Neuronal stem cell (in vitro differentiated cells): ENCODE results near the gene CEP70. TPM values are rescaled to one million over a fixed set of nuclear protein-coding genes. Genes with fewer than 3 reads are reported as not detected.

Experiments
- DNase-seq: peaks from one replicate; pipeline ENCODE4 v3.0.0-alpha.2; 2013; ENCODE audit warnings: low spot score
- H2AFZ ChIP-seq: one replicate; pipeline ENCODE4 v1.6.1; 2013; ENCODE audit warnings: mild to moderate bottlenecking, low read length, inconsistent platforms
- H2AK5ac ChIP-seq: 2 replicates; pipeline ENCODE4 v1.6.1; 2013; ENCODE audit warnings: low read depth, mild to moderate bottlenecking, inconsistent platforms, low read length, moderate library complexity, mixed read lengths
- H2BK120ac ChIP-seq: 2 replicates; pipeline ENCODE4 v1.6.1; 2013; ENCODE audit warnings: low read depth, mild to moderate bottlenecking, inconsistent platforms, low read length, moderate library complexity, mixed read lengths
- H2BK12ac ChIP-seq: one replicate; pipeline ENCODE4 v1.6.1; 2013; ENCODE audit warnings: low read length, inconsistent platforms
- H2BK15ac ChIP-seq: 2 replicates; pipeline ENCODE4 v1.6.1; 2013; ENCODE audit warnings: mild to moderate bottlenecking, low read length, inconsistent platforms, mixed read lengths
- H2BK5ac ChIP-seq: one replicate; pipeline ENCODE4 v1.6.1; 2013; ENCODE audit warnings: inconsistent platforms, mild to moderate bottlenecking, low read length, moderate library complexity
- H3K14ac ChIP-seq: one replicate; pipeline ENCODE4 v1.6.1; 2013; ENCODE audit warnings: low read length, inconsistent platforms
- H3K18ac ChIP-seq: 2 replicates; pipeline ENCODE4 v1.6.1; 2013; ENCODE audit warnings: low read length, inconsistent platforms
- H3K23ac ChIP-seq: 2 replicates; pipeline ENCODE4 v1.6.1; 2013; ENCODE audit warnings: low read depth, mild to moderate bottlenecking, mixed read lengths, low read length, inconsistent platforms; ENCODE audit not compliant: poor library complexity
- H3K27ac ChIP-seq: replicated peaks from 3 replicates; pipeline ENCODE4 v1.5.1; 2013; ENCODE audit warnings: low read length, inconsistent platforms
- H3K27me3 ChIP-seq, 3 experiments: 2 replicates each; pipeline ENCODE4 v1.6.1; 2013; ENCODE audit warnings: low read length in 3 of 3, mild to moderate bottlenecking in 2 of 3, inconsistent platforms in 1 of 3, low read depth in 1 of 3, mixed read lengths in 1 of 3, moderate library complexity in 1 of 3; ENCODE audit not compliant: control insufficient read depth in 3 of 3, insufficient read depth in 3 of 3
- H3K36me3 ChIP-seq, 2 donors: replicated peaks in 1 of 2; 2 replicates each; pipeline ENCODE4 v1.6.1; 2013; ENCODE audit warnings: low read length in 2 of 2; ENCODE audit not compliant: control insufficient read depth in 2 of 2, insufficient read depth in 2 of 2
- H3K4ac ChIP-seq: 2 replicates; pipeline ENCODE4 v1.6.1; 2013; ENCODE audit warnings: inconsistent platforms, mild to moderate bottlenecking, low read length, moderate library complexity
- H3K4me1 ChIP-seq, 2 donors: 1 replicate in 1 of 2; 2 replicates in 1 of 2; pipeline ENCODE4 v1.6.1; 2013; ENCODE audit warnings: low read length in 2 of 2, low read depth in 1 of 2; ENCODE audit not compliant: control insufficient read depth in 2 of 2, insufficient read depth in 1 of 2
- H3K4me2 ChIP-seq: one replicate; pipeline ENCODE4 v1.6.1; 2013; ENCODE audit warnings: mild to moderate bottlenecking, low read length, inconsistent platforms; ENCODE audit not compliant: insufficient read depth, poor library complexity, severe bottlenecking
- H3K4me3 ChIP-seq, 2 donors: 2 replicates each; pipeline ENCODE4 v1.5.1; 2013; ENCODE audit warnings: low read length in 2 of 2, mild to moderate bottlenecking in 2 of 2, inconsistent platforms in 1 of 2, moderate library complexity in 1 of 2
- H3K79me1 ChIP-seq: one replicate; pipeline ENCODE4 v1.6.1; 2013; ENCODE audit warnings: low read depth, mild to moderate bottlenecking, inconsistent platforms, low read length, moderate library complexity
- H3K9ac ChIP-seq: one replicate; pipeline ENCODE4 v1.6.1; 2013; ENCODE audit warnings: mild to moderate bottlenecking, low read depth, low read length, inconsistent platforms; ENCODE audit not compliant: poor library complexity
- H3K9me3 ChIP-seq, 2 donors: replicated peaks in 1 of 2; 2 replicates each; pipeline versions ENCODE3 to v1.6.1; 2013; ENCODE audit warnings: low read length in 2 of 2, mild to moderate bottlenecking in 2 of 2, inconsistent platforms in 1 of 2, low read depth in 1 of 2, mixed read lengths in 1 of 2, moderate library complexity in 1 of 2; ENCODE audit not compliant: control insufficient read depth in 2 of 2, insufficient read depth in 1 of 2
- H4K8ac ChIP-seq: one replicate; pipeline ENCODE4 v1.6.1; 2013; ENCODE audit warnings: low read depth, mild to moderate bottlenecking, inconsistent platforms, low read length, moderate library complexity
- H4K91ac ChIP-seq: one replicate; pipeline ENCODE4 v1.6.1; 2013; ENCODE audit warnings: low read length, low read depth, mild to moderate bottlenecking, inconsistent platforms; ENCODE audit not compliant: poor library complexity
- WGBS, 2 donors: extraction: QIAGEN DNeasy Blood & Tissue Kit; methylation state at CpG; one replicate each; pipeline ENCODE4 v1.1.7; 2013; ENCODE audit warnings: missing lambda C conversion rate in 2 of 2, mixed read lengths in 1 of 2; ENCODE audit not compliant: insufficient read length in 2 of 2, insufficient replicate concordance in 1 of 2; ENCODE audit errors: extremely low coverage in 2 of 2; 5-methylcytosine and 5-hydroxymethylcytosine counted together
- polyA plus RNA-seq, 2 experiments: library from polyadenylated mRNA; stranded (reverse); fragments of 200-250 nt; gene quantifications; one replicate each; pipeline ENCODE4 v1.2.3, GENCODE V29; 2013

Gene CEP70, protein sequence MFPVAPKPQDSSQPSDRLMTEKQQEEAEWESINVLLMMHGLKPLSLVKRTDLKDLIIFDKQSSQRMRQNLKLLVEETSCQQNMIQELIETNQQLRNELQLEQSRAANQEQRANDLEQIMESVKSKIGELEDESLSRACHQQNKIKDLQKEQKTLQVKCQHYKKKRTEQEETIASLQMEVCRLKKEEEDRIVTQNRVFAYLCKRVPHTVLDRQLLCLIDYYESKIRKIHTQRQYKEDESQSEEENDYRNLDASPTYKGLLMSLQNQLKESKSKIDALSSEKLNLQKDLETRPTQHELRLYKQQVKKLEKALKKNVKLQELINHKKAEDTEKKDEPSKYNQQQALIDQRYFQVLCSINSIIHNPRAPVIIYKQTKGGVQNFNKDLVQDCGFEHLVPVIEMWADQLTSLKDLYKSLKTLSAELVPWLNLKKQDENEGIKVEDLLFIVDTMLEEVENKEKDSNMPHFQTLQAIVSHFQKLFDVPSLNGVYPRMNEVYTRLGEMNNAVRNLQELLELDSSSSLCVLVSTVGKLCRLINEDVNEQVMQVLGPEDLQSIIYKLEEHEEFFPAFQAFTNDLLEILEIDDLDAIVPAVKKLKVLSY
- polyA plus RNA-seq (2013, experiment 1 of 2) = 38.8 TPM
- polyA plus RNA-seq (2013, experiment 2 of 2) = 40.2 TPM

DNA sequence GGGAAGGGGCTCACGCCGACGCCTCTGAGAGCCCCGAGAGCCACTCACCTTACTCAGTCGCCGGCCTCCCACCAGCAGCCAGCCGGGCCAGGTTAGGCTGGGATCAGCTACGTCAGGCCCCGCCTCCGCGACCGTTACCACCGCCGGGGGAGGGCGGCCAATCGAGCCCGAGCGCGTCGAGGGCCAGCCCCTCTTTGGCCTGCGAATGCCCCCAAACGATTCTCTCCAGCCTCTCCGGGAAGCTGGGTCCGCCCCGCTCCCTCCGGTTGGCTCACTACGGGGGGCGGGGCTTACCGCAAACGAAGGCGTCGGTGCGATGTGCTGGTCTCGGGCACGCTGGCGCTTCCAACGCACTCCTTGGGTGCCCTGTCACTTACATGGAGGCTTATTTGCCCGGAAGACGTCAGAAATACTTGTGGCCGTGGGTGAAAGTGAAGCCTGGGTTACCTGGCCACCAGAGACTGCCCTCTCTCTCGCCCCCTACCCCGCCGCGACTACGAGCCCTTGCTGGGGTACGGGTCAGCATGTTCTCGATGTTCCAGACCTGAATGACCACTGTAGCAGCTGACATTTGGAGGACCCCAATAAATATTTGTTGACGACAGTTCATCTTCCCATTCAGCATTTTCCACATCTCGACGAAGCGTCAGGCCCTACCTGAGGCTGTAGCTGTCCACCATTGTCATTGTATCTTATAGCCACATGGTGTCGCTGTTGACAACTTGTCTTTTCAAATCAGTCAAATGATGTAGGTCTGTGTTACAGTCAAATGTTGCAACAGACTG, at the start of gene CEP70:
Gene CEP70, minus strand, starts transcription at position 111 of the 785 bp plus-strand sequence. CDS start 21,333 bp downstream, outside the sequence.
- Histone ChIP-seq H2BK15ac (peak within 1 kb of the TSS; percentile 85), H3K18ac (peak within 1 kb of the TSS; percentile 97), H3K4me1 (peaks cover 0 to 2% of the 10 kb centered on the region in 2 donors), H3K4ac (no peak within 1 kb of the TSS), H3K9ac (peak within 1 kb of the TSS; percentile 90), H4K91ac (no peak within 1 kb of the TSS), H3K27me3 (no peaks in the 10 kb centered on the region), H3K27ac (peak within 1 kb of the TSS; percentile 73), H3K14ac (peak within 1 kb of the TSS; percentile 82), H3K23ac (peak within 1 kb of the TSS; percentile 95), H3K36me3 (peaks cover 0 to 19% of the 10 kb centered on the region in 2 donors), H4K8ac (no peak within 1 kb of the TSS), H3K79me1 (no peaks in the 10 kb centered on the region), H3K4me3 (peak within 1 kb of the TSS; percentile 67 to 83), H2BK12ac (no peak within 1 kb of the TSS), H2BK120ac (no peak within 1 kb of the TSS), H3K4me2 (peak within 1 kb of the TSS; percentile 98), H2AK5ac (no peak within 1 kb of the TSS), H2AFZ (peak within 1 kb of the TSS; percentile 92), H3K9me3 (peaks cover 0 to 4% of the 10 kb centered on the region in 2 donors), H2BK5ac (no peak within 1 kb of the TSS)
- no CpG with 5 or more reads among the region's 52 CpGs for WGBS, 2 donors
- DNase-seq = peak; percentile 87

DNA sequence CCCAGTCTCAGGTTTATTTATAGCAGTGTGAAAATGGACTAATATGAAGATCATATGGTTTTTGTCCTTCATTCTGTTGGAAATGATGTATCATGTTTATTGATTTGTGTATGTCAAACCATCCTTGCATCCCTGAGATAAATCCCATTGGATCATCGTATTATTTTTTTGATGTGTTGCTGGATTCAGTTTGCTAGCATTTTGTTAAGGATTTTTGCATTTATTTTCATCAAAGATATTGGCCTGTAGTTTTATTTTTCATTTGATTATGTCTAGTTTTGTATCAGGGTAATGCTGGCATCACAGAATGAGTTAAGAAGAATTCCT, 48.8 kb upstream of the CEP70 start:
- Histone ChIP-seq H3K4ac (no peak overlapping the region), H3K4me3 (no peak overlapping the region), H2BK12ac (no peak overlapping the region), H3K9ac (no peak overlapping the region), H2BK120ac (no peak overlapping the region), H4K91ac (no peak overlapping the region), H2BK15ac (no peak overlapping the region), H3K27ac (no peak overlapping the region), H3K4me1 (no peaks in the 10 kb centered on the region), H4K8ac (no peak overlapping the region), H3K23ac (no peak overlapping the region), H3K14ac (no peak overlapping the region), H2AK5ac (no peak overlapping the region), H3K9me3 (peaks cover 0 to 16% of the 10 kb centered on the region in 2 donors), H3K79me1 (no peaks in the 10 kb centered on the region), H3K36me3 (no peaks in the 10 kb centered on the region), H2AFZ (no peak overlapping the region), H3K27me3 (no peaks in the 10 kb centered on the region), H2BK5ac (no peak overlapping the region), H3K18ac (no peak overlapping the region), H3K4me2 (no peak overlapping the region)
- no peak for DNase-seq
- no CpG with 5 or more reads among the region's 1 CpG for WGBS, 2 donors

- H3K36me3 ChIP-seq = no peaks in the 10 kb centered on the region
- H2BK12ac ChIP-seq = no peak overlapping the region
Measured at GRCh38 chr3:138642226-138642926, 48.3 kb upstream of the CEP70 start.

More at GRCh38 chr3:138642226-138642926, 48.3 kb upstream of the CEP70 start:
- H3K9ac ChIP-seq = no peak overlapping the region
- H2BK5ac ChIP-seq = no peak overlapping the region
- DNase-seq = no peak
- no peak overlapping the region for H3K4ac ChIP-seq
- no peaks in the 10 kb centered on the region for H3K4me1 ChIP-seq
- no peak overlapping the region for H2AK5ac ChIP-seq
- H2BK15ac ChIP-seq = no peak overlapping the region
- no peaks in the 10 kb centered on the region for H3K79me1 ChIP-seq
- H3K27ac ChIP-seq = no peak overlapping the region
- no peak overlapping the region for H3K23ac ChIP-seq
- no peak overlapping the region for H3K4me3 ChIP-seq
- no peak overlapping the region for H3K14ac ChIP-seq
- H3K27me3 ChIP-seq = no peaks in the 10 kb centered on the region
- no peak overlapping the region for H3K18ac ChIP-seq
- peaks cover 0 to 16% of the 10 kb centered on the region in 2 donors for H3K9me3 ChIP-seq
- no peak overlapping the region for H3K4me2 ChIP-seq
- H4K91ac ChIP-seq = no peak overlapping the region
- no CpG with 5 or more reads among the region's 4 CpGs for WGBS, 2 donors
- H2BK120ac ChIP-seq = no peak overlapping the region
- no peak overlapping the region for H2AFZ ChIP-seq
- H4K8ac ChIP-seq = no peak overlapping the region
